Measurements from ENCODE around the gene TOP1. TPM values are rescaled to one million over a fixed set of nuclear protein-coding genes. Genes with fewer than 3 reads are reported as not detected.
"Not testable (repeated sequence)": the region's sequence is repeated elsewhere in the genome, so short reads cannot be mapped to it uniquely, and the experiment has no call there.

The TOP1 gene
- total RNA-seq, 2 donors from 2014 or later = 19.7 to 21.2 TPM

GRCh38 chr20:41116282-41116956 lies 87.8 kb downstream of the TOP1 start:
- no peaks in the 10 kb centered on the region for H3K4me1 ChIP-seq

GRCh38 chr20:41118159-41118558 lies 89.5 kb downstream of the TOP1 start:
- not testable (repeated sequence) for H3K4me1 ChIP-seq
- peaks cover 100% of the 10 kb centered on the region for H3K36me3 ChIP-seq

More at GRCh38 chr20:41116282-41116956, 87.8 kb downstream of the TOP1 start:
- H3K4me3 ChIP-seq = no peak overlapping the region
- no peaks in the 10 kb centered on the region for H3K9me3 ChIP-seq
- H3K27ac ChIP-seq = no peak overlapping the region
- H3K36me3 ChIP-seq = peaks cover 92% of the 10 kb centered on the region
- TF ChIP-seq CTCF (IDR thresholded peaks at IDR 0.05) = no peak
- DNase-seq (ENCODE audit: low spot score) = no peak
- H3K27me3 ChIP-seq = no peaks in the 10 kb centered on the region

GRCh38 chr20:41118632-41119031 lies 90.0 kb downstream of the TOP1 start:
- no peak for DNase-seq (ENCODE audit: low spot score)
- TF ChIP-seq CTCF (IDR thresholded peaks at IDR 0.05) = no peak
- Histone ChIP-seq H3K4me3 (no peak overlapping the region), H3K27ac (no peak overlapping the region), H3K36me3 (peaks cover 100% of the 10 kb centered on the region), H3K27me3 (no peaks in the 10 kb centered on the region), H3K4me1 (no peaks in the 10 kb centered on the region), H3K9me3 (no peaks in the 10 kb centered on the region)

More at GRCh38 chr20:41118159-41118558, 89.5 kb downstream of the TOP1 start:
- DNase-seq (ENCODE audit: low spot score); H3K9me3 ChIP-seq; H3K4me3 ChIP-seq; H3K27ac ChIP-seq; H3K27me3 ChIP-seq: not testable (repeated sequence)

- no peak for TF ChIP-seq CTCF (IDR thresholded peaks at IDR 0.05)
- H3K27me3 ChIP-seq = no peaks in the 10 kb centered on the region
These were observed 91.3 kb downstream of the TOP1 start for GRCh38 chr20:41119614-41120561.

GRCh38 chr20:41121399-41121798 lies 92.8 kb downstream of the TOP1 start:
- no peak for DNase-seq (ENCODE audit: low spot score)
- no peaks in the 10 kb centered on the region for H3K27me3 ChIP-seq
- H3K9me3 ChIP-seq = no peaks in the 10 kb centered on the region
- H3K4me1 ChIP-seq = no peaks in the 10 kb centered on the region
- no peak overlapping the region for H3K27ac ChIP-seq
- H3K36me3 ChIP-seq = peaks cover 95% of the 10 kb centered on the region
- no peak overlapping the region for H3K4me3 ChIP-seq
- TF ChIP-seq CTCF (IDR thresholded peaks at IDR 0.05) = no peak

More at GRCh38 chr20:41119614-41120561, 91.3 kb downstream of the TOP1 start:
- Histone ChIP-seq H3K4me3 (no peak overlapping the region), H3K27ac (no peak overlapping the region), H3K36me3 (peaks cover 97% of the 10 kb centered on the region), H3K9me3 (no peaks in the 10 kb centered on the region), H3K4me1 (no peaks in the 10 kb centered on the region)
- DNase-seq (ENCODE audit: low spot score) = no peak

GRCh38 chr20:41123631-41124030 lies 95.0 kb downstream of the TOP1 start:
- Histone ChIP-seq H3K9me3 (no peaks in the 10 kb centered on the region), H3K4me3 (no peak overlapping the region), H3K36me3 (peaks cover 73% of the 10 kb centered on the region), H3K27me3 (no peaks in the 10 kb centered on the region), H3K4me1 (no peaks in the 10 kb centered on the region), H3K27ac (no peak overlapping the region)
- TF ChIP-seq CTCF (IDR thresholded peaks at IDR 0.05) = no peak
- DNase-seq (ENCODE audit: low spot score) = no peak
